ENCODE results near the gene POLG2.

DNA sequence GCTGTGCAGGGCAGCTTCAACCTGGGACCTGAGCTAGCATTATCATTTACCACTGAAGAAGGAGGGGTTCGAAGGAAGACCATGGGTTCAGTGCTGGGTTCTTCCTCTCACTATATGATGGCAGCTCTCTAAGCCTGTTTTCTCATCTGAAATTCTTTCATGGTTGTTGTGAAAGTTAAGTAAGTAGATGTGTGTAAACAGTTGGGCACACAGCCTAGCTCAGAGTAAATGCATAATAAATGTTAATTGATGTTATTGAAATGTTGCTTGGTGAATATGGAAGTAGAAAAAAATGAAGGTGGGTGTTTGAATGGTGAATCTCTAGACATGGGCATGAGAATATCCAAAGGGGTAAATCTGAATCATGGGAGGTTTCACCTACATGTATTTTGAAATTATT, 19.0 kb upstream of the POLG2 start:
- TF ChIP-seq NFRKB (IDR thresholded peaks at IDR 0.05) = no peak
- no peak for TF ChIP-seq SUZ12 (IDR thresholded peaks at IDR 0.05)
- no peak for TF ChIP-seq FOXM1 (IDR thresholded peaks at IDR 0.05; ENCODE audit: borderline replicate concordance)
- TF ChIP-seq LEF1 (IDR thresholded peaks at IDR 0.05; ENCODE audit: borderline replicate concordance) = no peak
- no peak for TF ChIP-seq ELF4 (IDR thresholded peaks at IDR 0.05)
- no peak for TF ChIP-seq TARDBP (IDR thresholded peaks at IDR 0.05)
- TF ChIP-seq SP1 (IDR thresholded peaks at IDR 0.05) = no peak
- TF ChIP-seq BHLHE40 (IDR thresholded peaks at IDR 0.05; ENCODE audit: borderline replicate concordance) = no peak
- no peak for TF ChIP-seq CTBP1 (IDR thresholded peaks at IDR 0.05; ENCODE audit: borderline replicate concordance)
- TF ChIP-seq L3MBTL2 (conservative IDR thresholded peaks at IDR 0.05) = no peak
- TF ChIP-seq FOXK2 (IDR thresholded peaks at IDR 0.05) = no peak
